Daoy (cell line): Measurements from ENCODE around the gene DCAF17. TPM values are rescaled to one million over a fixed set of nuclear protein-coding genes. Genes with fewer than 3 reads are reported as not detected.

Source experiments
- DNase-seq: peaks from one replicate; pipeline ENCODE4 v3.0.0-alpha.2; 2015; ENCODE audit warnings: low read depth
- total RNA-seq: library from RNA; depleted of rRNA; stranded (reverse); fragments of >200 nt; shearing (Covaris generic); gene quantifications from 2 replicates; pipeline ENCODE4 v1.2.3, GENCODE V29; 2014; rRNA removed

The DCAF17 gene, protein sequence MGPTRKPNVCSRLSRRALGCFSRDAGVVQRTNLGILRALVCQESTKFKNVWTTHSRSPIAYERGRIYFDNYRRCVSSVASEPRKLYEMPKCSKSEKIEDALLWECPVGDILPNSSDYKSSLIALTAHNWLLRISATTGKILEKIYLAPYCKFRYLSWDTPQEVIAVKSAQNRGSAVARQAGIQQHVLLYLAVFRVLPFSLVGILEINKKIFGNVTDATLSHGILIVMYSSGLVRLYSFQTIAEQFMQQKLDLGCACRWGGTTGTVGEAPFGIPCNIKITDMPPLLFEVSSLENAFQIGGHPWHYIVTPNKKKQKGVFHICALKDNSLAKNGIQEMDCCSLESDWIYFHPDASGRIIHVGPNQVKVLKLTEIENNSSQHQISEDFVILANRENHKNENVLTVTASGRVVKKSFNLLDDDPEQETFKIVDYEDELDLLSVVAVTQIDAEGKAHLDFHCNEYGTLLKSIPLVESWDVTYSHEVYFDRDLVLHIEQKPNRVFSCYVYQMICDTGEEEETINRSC
- 10.7 and 15.4 TPM in 2 replicates for total RNA-seq

DNA sequence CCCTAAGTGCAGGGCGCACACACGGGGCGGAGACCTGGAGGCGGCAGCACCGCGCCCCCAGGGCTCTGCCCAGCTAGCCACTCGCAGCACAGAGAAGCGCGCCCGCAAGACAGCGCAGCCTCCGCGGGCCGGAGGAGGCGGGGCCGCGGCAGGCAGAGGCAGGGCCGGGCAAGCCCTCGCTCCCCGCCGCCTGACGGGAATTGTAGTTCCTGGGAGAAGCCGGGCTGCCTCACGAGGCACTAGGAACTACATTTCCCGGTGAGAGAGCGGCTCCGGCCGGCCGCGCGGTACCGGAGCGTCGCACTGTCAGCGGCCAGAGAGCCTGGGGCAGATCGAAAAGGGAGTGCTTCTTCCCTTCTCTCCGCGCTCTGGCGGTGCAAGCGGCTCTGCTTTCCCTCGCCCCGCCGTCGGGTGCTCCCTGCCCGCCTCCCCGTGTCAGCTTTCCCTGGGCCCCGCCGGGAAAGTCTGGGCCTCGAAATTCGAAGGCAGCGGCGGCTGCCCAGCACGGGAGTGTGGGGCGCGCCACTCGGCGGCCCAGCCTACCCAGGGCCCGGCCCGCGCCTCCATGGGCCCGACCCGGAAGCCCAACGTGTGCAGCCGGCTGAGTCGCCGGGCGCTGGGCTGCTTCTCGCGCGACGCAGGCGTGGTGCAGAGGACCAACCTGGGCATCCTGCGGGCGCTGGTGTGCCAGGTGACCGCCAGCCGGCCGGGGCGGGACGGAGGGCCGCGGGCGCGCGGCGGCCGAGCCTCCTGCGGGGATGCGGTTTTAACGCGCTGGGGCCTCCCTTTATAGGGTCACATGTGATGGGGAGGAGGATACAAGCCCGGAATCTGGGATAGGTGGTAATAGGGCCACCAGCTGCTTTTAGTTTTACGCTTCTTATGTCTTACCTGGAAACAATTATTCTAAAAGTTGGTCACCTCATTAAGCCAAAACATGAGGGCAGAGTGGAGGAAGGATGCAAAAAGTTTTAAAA lies at the start of gene DCAF17:
DCAF17 (plus strand) TSS at position 214 of the 977 bp plus-strand sequence; CDS start at position 566, 352 bp downstream.
- peak; percentile 97 for DNase-seq

DNA sequence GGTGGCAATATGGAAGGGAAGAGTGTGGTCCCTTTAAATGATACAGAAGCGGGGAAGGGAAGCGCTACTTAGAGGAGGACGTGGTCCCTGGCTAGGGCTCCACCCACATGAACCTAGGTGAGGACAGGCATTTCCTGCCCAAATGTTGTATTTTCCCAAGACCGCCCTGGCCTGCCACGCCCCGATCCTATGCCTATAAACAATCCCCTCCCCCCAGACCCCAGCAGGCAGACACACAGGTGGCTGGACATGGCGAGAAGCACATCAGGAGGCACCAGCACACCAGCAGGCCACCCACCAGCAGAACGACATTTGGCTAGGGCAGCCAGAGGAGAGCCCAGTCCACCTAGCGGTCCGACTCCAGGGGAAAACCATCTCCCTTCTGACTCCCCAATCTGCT lies 47.4 kb upstream of the DCAF17 start:
- no peak for DNase-seq

DNA sequence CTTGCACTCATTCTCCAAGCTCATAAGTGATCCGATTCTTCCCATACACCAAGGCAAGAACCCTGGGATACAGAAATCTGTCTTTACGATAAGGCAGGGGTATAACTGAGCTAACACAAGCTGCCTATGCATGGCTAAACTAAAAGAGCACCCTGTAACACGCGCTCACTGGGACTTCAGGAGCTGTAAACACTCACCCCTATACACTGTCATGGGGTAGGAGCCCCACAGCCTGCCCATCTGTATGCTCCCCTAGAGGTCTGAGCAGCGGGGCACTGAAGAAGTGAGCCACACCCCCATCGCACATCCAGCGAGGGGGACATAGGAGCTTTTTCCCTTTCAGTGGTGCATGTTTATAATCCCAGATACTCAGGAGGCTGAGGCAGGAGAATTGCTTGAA lies 47.0 kb upstream of the DCAF17 start:
- DNase-seq, result no peak

DNA sequence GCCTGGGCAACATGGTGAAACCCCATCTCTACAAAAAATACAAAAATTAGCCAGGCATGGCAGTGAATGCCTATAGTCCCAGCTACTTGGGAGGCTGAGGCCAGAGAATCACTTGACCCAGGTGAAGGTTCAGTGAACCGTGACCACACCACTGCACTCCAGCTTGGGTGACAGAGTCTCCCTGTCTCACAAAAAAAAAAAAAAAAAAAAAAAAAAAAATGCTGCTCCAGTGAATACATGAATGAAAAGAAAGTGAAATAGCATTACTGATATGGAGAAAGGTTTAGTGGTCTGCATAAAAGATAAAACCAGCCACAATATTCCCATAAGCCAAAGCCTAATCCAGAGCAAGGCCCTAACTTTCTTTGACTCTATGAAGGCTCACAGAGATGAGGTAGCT lies 44.7 kb upstream of the DCAF17 start:
- no peak for DNase-seq

DNA sequence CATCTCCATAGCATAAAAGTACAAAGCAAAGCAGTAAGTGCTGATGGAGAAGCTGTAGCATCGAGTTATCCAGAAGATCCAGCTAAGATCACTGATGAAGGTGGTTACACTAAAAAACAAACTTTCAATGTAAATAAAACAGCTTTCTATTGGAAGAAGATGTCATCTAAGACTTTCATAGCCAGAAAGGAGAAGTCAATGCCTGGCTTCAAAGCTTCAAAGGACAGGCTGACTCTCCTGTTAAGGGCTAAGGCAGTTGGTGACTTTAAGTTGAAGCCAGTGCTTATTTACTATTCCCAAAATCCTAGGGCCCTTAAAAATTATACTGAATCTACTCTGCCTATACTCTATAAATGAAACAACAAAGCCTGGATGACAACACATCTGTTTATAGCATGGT lies 44.2 kb upstream of the DCAF17 start:
- no peak for DNase-seq

DNA sequence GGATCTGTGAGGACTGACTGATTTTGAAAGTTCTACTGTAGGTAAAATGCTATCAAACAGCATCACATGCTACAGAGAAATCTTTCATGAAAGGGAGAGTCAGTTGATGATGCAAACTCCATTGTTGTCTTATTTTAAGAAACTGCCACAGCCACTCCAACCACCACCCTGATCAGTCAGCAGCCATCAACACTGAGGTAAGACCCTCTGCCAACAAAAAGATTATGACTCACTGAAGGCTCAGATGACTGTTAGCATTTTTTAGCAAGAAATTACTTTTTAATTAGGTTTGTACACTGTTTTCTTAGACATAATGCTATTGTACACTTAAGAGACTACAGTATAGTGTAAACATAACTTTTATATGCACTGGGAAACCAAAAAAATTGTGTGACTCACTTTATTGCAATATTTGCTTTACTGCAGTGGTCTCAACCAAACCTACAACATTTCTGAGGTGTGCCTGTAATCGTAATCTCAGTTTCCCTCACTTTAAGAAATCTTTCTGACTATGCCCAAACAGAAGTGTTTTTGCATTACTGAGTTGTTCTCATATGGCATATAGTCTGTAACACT lies 43.0 kb upstream of the DCAF17 start:
- DNase-seq, result peak; percentile 79

DNA sequence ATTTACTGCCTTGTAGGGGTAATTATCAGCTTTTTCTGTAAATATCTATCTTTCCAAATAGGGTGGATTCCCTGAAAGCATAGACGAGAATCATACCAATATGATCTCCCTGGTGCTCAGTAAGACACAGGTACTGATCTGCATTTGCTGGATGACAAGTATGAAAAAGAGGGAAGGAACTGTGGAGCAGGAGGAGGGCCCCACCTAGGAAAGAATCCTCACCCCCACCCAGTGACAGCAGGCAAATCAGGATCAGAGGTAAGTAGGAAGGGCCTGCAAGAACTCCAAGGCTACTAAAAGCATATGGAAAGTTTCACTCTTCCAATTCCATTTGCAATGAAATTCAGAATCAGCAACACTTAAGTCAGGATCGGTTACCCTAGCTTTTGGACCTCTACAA lies 42.5 kb upstream of the DCAF17 start:
- no peak for DNase-seq

DNA sequence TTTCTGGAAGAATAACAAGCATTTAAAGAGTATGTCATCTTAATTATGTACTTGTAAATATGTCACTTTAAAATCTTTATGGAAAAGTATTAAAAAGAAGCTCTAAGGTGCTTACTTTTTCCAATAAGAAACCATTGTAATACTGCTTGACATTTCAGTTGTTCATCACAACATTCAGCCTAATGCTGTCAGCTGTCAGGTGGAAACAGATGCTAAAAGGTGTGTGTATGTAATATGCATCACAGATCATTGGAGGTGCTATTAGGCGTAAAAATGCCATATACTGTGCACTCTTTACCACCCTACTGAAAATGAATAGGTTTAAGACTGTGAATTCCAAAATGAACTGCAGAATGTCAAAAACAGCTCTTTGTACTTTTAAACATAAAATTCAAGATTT lies 40.5 kb upstream of the DCAF17 start:
- DNase-seq, result no peak

DNA sequence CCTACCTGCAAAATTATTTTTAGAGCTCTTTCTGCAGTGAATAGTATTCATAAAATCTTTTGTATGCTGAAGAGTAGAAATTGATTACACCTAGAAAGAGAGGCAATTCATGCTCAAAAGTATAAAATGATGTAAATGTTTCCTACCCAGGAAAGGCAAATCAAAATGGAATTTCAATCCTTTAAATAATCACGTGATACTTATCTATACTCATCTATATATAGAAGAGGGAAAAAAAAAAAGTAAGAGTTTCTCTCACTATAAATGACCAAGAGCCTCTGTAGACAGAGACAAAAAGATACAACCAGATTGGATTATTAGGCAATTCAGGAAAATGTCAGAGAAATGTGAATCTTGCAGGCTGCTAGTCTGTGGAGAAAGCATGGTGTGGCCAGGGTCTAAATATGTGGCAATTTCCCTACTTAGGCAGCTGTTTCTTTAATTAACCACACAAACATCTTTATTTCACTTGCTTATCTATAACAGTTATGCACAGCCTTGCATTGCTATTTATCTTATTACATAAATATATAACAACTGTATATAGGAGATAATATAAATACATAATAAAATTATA lies 39.8 kb upstream of the DCAF17 start:
- no peak for DNase-seq

DNA sequence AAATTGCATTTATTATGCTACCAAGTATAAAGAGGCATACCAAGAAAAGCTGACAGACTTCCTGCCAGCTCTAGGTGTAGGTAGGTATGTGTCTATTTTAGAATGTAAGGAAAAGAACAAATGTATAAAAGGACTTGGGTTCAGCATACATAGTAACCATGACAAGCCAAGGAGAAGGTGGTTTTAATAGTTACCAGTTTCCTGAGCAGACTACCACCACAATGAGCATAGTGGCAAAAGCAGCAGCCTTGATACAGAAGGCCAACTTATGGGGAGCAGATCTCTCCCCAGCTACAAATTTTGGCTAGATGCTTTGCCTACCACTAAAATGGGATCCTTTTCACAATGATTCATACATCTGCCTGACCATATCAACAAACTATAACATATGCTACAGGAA lies 34.7 kb upstream of the DCAF17 start:
- no peak for DNase-seq

DNA sequence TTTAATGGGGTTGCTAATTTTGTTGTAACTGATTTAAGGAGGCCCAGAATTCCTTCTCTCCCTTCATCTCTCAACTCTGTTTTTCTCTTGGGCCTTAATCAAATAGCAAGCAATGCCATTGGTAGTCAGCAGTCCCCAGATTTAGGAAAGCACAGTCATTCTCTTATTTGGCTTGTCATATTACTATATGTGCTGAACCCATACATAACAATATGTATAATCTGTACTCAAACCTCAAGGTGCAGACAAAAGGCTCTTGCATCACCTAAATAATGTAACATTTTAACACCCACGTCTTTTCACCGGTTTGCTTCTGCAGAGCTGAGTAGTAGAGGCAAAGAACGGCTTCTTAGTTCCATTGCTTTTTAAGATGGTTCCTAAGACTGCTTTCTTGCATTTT lies 33.6 kb upstream of the DCAF17 start:
- no peak for DNase-seq

DNA sequence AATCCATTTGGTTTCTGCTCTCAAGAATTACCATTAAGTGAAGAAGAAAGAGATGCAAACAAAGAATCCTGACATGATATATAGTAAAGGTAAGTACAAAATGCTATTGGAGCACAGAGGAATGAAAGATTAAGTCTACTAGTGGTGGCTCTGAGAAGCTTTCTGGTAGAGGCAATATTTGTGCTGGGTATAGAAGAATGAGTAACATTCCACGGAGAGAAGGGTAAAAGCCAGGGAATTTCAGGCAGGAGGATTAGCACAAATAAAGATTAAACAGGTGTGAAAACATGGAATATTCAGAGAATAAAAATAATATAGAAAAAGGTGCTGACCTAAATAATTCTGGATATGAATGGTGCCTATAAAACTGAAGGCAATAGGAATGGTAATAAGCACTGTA lies 32.1 kb upstream of the DCAF17 start:
- DNase-seq, result no peak

DNA sequence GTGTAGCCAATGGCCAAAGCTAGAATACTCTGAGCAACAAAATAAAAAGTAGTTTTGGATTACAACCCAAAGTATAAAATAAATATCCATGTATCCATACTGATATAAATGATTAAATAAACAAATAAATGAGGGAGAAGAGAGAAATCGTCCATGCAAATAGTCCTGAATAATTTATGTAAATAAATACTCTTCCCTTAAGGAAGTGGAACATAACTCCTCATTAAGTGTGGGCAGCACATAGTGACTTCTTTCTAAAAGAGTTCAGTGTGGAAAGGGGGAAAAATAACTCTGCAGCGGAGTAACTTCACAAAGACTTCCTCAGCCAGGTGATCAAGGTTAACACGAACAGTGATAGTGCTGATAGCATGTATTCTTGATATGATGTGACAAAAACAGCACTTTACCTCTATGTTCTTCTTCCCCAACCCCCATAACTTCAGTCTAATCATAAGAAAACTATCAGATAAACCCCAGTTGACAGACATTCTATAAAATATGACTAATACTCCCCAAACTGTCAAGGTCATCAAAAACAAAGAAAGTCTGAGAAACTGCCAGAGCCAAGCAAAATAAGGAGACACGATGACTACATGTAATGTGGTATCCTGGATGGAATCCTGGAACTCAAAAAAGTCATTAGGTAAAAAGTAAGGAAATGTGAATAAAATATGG lies 31.0 kb upstream of the DCAF17 start:
- peak; percentile 23 for DNase-seq

DNA sequence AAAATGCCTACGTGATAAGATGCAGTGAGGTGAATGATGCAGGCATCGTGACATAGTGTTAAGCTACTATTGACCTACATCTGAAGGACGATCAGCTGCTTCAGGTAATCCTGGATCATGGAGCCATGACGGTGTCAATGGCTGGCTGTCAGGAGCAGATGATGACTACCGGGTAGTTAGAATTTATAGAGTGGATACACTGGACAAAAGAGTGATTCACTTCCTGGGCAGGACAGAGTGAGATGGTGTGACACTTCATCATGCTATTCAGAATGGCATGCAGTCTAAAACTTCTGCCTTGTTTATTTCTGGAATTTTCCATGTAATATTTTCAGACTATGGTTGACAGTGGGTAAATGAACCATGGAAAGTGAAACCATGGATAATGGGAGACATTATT lies 29.8 kb upstream of the DCAF17 start:
- DNase-seq, result peak; percentile 62

DNA sequence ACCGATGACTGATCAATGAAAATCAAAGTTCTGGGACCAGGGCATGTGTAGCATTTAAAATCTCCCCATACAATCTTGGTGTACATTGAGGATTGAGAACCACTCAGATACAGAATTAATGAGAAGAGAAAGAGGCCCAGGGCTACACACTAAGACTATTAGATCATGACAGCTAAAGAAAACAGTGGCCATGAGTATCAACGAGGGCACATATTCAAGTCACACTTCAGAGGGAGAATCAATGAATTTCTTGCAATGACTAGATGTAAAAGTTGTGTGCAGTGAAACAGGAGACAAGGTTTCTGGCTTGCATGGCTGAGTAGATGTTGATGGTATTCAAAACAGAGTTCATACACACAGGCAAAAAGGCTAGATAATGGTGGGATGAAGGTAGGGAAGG lies 29.3 kb upstream of the DCAF17 start:
- no peak for DNase-seq

DNA sequence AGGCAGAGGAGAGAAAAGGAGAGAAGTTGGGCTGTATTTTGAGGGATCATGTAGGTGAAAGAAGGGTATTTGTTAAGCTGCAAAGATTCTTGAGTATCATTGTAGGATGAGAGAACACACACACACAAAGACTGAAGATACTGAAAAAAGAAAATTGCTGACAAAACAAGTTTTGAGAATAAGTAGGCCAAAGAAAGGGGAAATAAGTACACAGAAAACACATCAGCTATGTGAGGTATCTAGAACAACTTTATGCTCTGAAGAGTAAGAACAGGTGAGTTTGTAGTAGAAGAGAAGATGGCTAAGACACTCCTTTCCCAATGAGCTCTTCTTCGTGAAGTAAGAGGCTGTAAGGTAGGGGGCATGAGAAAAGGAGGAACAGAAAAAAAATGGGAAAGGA lies 28.5 kb upstream of the DCAF17 start:
- no peak for DNase-seq

DNA sequence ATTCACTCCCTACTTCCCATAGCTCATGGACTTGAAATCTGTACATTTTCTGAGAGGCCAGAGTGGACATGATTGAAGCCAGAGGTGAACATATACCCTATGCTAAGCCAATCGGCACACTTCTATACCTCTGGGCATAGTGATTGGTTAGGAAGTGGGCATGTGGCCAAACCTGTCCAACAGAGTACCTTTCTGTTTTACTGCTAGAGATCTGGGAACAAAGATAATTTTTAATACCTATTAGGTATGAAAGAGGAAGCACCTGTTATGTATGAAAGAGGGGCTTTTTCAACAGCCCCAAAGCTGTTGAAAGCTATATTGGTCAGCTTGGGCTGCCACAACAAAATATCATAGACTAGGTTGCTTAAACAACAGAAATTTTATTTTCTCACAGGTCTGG lies 28.0 kb upstream of the DCAF17 start:
- no peak for DNase-seq

DNA sequence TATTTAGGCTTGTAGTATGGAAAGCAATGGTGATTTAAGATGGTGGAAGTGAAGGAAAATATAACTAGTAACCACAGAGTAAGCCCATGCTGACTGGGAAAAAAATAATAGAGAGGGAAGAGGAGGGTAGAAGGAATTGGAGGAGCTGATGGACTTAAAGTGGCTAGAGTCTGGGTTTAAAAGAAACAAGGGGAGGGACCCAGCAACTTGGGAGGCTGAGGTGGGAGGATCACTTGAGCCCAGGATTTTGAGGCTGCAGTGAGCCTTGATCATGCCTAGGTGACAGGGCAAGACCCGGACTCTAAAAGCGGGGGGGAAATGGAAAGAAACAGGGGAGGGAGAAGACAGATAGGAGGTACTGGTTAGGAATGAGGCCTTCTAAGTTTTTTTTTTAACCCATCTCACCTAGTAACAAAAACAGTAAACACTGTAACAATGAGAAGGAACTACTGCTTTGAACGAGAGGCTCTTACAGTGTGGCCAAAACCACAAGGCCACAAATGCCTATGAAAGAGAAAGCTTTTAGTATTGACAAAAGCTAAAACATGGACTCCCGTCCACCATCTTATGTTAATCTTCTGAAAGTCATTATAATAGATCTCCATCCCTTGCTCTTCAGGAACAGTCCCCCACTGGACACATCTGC lies 26.9 kb upstream of the DCAF17 start:
- DNase-seq, result no peak

DNA sequence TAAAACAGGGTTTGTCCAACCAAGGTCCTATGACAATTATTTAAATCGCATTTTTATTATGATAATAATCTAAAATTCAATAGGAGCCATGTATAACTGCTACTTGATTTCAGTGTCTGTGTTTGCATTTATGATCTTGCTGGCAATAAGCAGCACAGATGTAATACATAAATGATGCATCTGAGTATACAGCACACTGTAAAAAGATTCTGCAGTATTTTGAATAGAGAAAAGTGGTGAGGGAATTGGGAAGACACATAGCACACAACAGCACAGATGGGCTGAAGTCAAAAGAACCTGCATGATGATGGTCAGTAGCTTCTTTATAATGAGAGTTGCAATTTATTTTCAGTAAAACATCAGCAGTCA lies 26.4 kb upstream of the DCAF17 start:
- no peak for DNase-seq

DNA sequence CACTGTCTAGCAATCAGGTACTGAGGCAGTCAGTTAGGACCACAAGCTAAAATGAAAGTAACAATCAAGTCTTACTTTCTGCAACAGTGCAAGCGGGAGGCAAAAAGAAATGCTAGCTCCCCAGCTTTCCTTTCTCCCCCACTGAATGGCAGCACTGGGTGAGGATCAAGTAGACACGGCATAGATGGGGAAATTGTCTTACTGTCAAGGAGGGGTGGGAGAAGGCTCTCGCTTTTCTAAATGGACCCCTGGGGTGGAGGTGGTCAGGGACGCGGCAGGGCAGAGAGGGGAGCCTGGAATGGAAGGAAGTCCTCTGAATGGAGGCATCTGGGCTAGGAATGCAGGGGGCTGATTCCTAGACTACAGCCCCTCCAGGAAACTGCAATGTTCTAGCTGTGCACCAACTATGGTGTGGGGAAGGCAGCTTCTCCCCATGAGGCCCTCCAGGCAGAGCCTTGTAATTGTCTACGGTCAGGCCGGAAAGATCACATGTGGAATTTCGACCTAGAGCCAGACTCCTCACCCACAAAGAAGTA lies 24.5 kb upstream of the DCAF17 start:
- DNase-seq, result peak; percentile 20

DNA sequence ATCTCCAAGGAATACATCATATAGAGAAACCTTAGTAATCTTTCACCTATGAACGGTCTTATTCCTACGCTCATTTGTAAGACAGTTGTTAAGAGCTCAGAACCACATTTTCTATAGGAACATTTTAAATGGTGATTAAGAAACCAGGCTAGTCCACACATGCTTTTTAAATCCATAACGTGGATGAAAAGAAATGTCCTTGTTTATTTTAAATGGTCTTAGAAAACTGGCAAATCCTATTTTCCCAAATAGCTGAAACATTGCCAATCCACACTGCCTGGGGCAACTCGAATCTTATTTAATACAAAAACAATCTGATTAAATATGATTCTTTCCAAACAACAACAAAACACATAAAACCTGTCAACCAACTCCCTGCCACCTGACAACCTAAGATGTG lies 23.9 kb upstream of the DCAF17 start:
- no peak for DNase-seq
